ENCODE results near the gene MTMR12. TPM values are rescaled to one million over a fixed set of nuclear protein-coding genes. Genes with fewer than 3 reads are reported as not detected.
A peak's percentile ranks its signal among the peaks of the same experiment; 100 is the strongest.

Gene MTMR12, protein sequence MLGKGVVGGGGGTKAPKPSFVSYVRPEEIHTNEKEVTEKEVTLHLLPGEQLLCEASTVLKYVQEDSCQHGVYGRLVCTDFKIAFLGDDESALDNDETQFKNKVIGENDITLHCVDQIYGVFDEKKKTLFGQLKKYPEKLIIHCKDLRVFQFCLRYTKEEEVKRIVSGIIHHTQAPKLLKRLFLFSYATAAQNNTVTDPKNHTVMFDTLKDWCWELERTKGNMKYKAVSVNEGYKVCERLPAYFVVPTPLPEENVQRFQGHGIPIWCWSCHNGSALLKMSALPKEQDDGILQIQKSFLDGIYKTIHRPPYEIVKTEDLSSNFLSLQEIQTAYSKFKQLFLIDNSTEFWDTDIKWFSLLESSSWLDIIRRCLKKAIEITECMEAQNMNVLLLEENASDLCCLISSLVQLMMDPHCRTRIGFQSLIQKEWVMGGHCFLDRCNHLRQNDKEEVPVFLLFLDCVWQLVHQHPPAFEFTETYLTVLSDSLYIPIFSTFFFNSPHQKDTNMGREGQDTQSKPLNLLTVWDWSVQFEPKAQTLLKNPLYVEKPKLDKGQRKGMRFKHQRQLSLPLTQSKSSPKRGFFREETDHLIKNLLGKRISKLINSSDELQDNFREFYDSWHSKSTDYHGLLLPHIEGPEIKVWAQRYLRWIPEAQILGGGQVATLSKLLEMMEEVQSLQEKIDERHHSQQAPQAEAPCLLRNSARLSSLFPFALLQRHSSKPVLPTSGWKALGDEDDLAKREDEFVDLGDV
- total RNA-seq = 31.1 TPM

GRCh38 chr5:32312595-32313332 is at the start of gene MTMR12:
Gene MTMR12 (minus strand): TSS chr5:32312939. CDS start chr5:32312838, 101 bp downstream.
- Histone ChIP-seq H3K27me3 (ENCODE audit: insufficient read depth, low read length) (no peaks in the 10 kb centered on the region), H3K4me3 (ENCODE audit: low read length) (peak within 1 kb of the TSS; percentile 74), H3K4me1 (ENCODE audit: insufficient read depth, low read length) (peaks cover 42% of the 10 kb centered on the region), H3K9me3 (ENCODE audit: low read depth, low read length) (no peaks in the 10 kb centered on the region)

DNA sequence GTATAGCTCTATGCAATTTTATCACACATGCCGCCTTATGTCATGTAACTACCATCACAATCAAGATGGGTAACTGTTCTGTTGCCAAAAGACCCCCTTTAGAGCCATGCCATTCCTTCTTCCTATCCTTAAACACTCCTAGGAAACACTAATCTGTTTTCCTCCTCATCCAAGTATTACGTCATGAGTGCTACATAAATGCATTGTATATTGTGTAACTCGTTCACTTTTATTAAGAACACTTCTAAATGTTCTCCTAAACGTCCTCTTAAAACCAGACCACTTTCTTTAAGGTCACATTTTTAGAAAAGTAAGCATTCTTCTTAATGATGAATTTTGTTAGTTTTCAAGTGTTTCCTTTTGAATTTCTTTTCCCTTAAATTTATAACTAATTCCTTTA is 49.8 kb upstream of the MTMR12 start:
- Histone ChIP-seq H3K4me3 (ENCODE audit: low read length) (no peak overlapping the region), H3K9me3 (ENCODE audit: low read depth, low read length) (no peaks in the 10 kb centered on the region), H3K27me3 (ENCODE audit: insufficient read depth, low read length) (no peaks in the 10 kb centered on the region), H3K4me1 (ENCODE audit: insufficient read depth, low read length) (no peaks in the 10 kb centered on the region)

DNA sequence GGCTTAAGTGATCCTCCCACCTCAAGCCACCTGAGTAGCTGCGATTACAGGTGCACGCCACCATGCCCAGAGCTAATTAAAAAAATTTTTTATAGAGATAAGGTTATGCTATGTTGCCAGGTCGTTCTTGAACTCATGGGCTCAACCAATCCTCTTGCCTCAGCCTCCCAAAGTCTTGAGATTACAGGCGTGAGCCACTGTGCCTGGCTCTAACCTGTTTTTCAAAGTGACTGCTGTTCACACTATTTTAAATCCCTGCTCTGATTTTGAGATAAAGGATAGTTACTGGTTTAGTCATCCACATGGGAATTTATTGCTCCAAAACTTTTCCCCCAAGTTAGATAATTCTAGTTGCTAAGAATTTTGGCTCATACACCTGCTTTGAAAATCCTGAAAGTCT is 48.2 kb upstream of the MTMR12 start:
- Histone ChIP-seq H3K4me1 (ENCODE audit: insufficient read depth, low read length) (no peaks in the 10 kb centered on the region), H3K4me3 (ENCODE audit: low read length) (no peak overlapping the region), H3K27me3 (ENCODE audit: insufficient read depth, low read length) (no peaks in the 10 kb centered on the region), H3K9me3 (ENCODE audit: low read depth, low read length) (no peaks in the 10 kb centered on the region)

DNA sequence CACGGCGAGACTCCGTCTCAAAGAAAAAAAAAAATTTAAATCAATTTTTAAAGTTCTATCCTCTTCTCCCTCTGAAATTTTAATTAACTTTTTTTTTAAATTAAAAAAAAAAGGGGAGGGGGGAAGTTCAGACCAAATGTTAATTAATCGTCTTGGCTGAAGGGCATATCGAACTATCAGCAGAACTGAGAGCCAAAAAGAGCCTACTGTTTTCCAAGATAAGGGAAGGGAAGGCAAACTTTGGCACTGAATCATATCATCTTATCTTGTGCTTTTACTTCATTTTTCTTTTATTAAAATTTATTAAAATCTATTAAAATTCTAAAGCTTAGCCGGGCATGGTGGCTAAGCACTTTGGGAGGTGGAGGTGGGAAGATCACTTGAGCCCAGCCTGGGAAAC is 45.9 kb upstream of the MTMR12 start:
- no peaks in the 10 kb centered on the region for H3K9me3 ChIP-seq (ENCODE audit: low read depth, low read length)
- H3K4me3 ChIP-seq (ENCODE audit: low read length) = no peak overlapping the region
- no peaks in the 10 kb centered on the region for H3K4me1 ChIP-seq (ENCODE audit: insufficient read depth, low read length)
- no peaks in the 10 kb centered on the region for H3K27me3 ChIP-seq (ENCODE audit: insufficient read depth, low read length)

GRCh38 chr5:32357658-32358057 is 44.9 kb upstream of the MTMR12 start:
- Histone ChIP-seq H3K27me3 (ENCODE audit: insufficient read depth, low read length) (no peaks in the 10 kb centered on the region), H3K4me1 (ENCODE audit: insufficient read depth, low read length) (no peaks in the 10 kb centered on the region), H3K9me3 (ENCODE audit: low read depth, low read length) (no peaks in the 10 kb centered on the region), H3K4me3 (ENCODE audit: low read length) (no peak overlapping the region)

GRCh38 chr5:32355686-32356085 is 42.9 kb upstream of the MTMR12 start:
- no peaks in the 10 kb centered on the region for H3K9me3 ChIP-seq (ENCODE audit: low read depth, low read length)
- H3K27me3 ChIP-seq (ENCODE audit: insufficient read depth, low read length) = no peaks in the 10 kb centered on the region
- H3K4me1 ChIP-seq (ENCODE audit: insufficient read depth, low read length) = no peaks in the 10 kb centered on the region
- no peak overlapping the region for H3K4me3 ChIP-seq (ENCODE audit: low read length)

DNA sequence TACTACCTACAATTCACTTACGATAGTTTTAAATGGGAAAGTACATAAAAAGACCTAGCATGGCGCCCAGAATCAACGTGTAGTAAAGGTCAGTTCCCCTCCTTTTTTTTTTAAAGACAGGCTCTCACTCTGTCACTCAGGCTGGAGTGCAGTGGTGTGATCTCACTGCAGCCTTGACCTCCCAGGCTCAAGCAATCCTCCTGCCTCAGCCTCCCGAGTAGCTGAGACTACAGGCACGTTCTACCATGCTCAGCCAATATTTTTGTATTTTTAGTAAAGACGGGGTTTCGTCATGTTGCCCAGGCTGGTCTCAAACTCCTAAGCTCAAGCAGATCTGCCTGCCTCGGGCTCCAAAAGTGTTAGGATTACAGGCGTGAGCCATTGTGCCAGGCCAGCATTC is 40.7 kb upstream of the MTMR12 start:
- Histone ChIP-seq H3K9me3 (ENCODE audit: low read depth, low read length) (no peaks in the 10 kb centered on the region), H3K27me3 (ENCODE audit: insufficient read depth, low read length) (no peaks in the 10 kb centered on the region), H3K4me3 (ENCODE audit: low read length) (no peak overlapping the region), H3K4me1 (ENCODE audit: insufficient read depth, low read length) (no peaks in the 10 kb centered on the region)

DNA sequence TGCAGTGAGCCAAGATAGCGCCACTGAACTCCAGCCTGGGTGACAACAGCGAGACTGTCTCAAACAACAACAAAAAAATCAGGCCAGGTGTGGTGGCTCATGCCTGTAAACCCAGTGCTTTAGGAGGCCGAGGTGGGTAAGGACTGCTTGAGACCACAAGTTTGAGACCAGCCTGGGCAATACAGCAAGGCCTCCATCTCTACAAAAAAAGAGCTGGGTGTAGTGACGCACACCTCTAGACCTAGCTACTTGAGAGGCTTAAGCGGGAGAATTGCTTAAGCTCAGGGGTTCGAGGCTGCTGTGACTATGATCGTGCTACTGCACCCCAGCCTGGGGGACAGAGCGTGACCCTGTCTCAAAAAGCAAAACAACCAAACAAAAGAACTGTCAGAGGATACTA is 39.9 kb upstream of the MTMR12 start:
- Histone ChIP-seq H3K4me3 (ENCODE audit: low read length) (no peak overlapping the region), H3K9me3 (ENCODE audit: low read depth, low read length) (no peaks in the 10 kb centered on the region), H3K4me1 (ENCODE audit: insufficient read depth, low read length) (no peaks in the 10 kb centered on the region), H3K27me3 (ENCODE audit: insufficient read depth, low read length) (no peaks in the 10 kb centered on the region)

DNA sequence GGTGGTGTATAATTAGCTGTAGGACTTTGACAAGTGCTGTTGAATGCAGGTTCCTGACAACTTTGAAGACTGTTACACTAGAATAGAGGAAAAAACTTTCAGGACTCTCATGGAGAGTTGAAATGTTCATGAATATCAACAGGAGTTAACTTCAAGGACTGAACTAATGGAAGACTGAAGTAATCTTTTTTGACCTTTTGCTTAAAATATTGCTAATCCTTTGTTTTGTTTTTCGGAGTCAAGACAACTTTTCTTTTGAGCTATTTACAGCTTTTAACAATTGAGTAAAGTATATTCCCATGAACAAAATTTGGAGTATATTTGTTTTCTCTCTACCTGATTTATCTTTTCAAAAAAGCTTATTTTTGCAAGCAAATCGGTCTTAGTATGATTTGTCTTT is 34.1 kb upstream of the MTMR12 start:
- Histone ChIP-seq H3K4me1 (ENCODE audit: insufficient read depth, low read length) (no peaks in the 10 kb centered on the region), H3K9me3 (ENCODE audit: low read depth, low read length) (peaks cover 6% of the 10 kb centered on the region), H3K27me3 (ENCODE audit: insufficient read depth, low read length) (no peaks in the 10 kb centered on the region), H3K4me3 (ENCODE audit: low read length) (no peak overlapping the region)

- Histone ChIP-seq H3K4me3 (ENCODE audit: low read length) (no peak overlapping the region), H3K27me3 (ENCODE audit: insufficient read depth, low read length) (no peaks in the 10 kb centered on the region), H3K9me3 (ENCODE audit: low read depth, low read length) (peaks cover 32% of the 10 kb centered on the region)
Observed at GRCh38 chr5:32343058-32343672, 30.4 kb upstream of the MTMR12 start.

DNA sequence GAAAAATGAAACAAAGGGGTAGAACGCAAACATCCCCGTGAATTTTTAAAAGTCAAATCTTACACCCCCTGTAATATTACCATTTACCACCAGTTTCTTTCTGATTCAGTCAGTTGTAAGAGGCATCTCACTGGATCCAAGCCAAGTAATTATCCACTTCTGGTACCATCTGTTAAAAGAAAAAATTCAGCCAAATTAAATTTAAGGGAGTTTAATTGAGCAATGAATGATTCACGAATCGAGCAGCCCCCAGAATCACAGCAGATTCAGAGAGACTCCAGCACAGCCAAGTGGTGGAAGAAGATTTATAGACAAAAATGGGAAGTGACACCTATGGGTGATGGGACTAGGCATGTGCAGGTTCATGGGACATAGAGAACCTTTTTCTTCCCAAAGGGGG is 29.9 kb upstream of the MTMR12 start:
- Histone ChIP-seq H3K4me1 (ENCODE audit: insufficient read depth, low read length) (no peaks in the 10 kb centered on the region), H3K27me3 (ENCODE audit: insufficient read depth, low read length) (no peaks in the 10 kb centered on the region), H3K9me3 (ENCODE audit: low read depth, low read length) (peaks cover 35% of the 10 kb centered on the region), H3K4me3 (ENCODE audit: low read length) (no peak overlapping the region)

More at GRCh38 chr5:32343058-32343672, 30.4 kb upstream of the MTMR12 start:
- H3K4me1 ChIP-seq (ENCODE audit: insufficient read depth, low read length) = no peaks in the 10 kb centered on the region

DNA sequence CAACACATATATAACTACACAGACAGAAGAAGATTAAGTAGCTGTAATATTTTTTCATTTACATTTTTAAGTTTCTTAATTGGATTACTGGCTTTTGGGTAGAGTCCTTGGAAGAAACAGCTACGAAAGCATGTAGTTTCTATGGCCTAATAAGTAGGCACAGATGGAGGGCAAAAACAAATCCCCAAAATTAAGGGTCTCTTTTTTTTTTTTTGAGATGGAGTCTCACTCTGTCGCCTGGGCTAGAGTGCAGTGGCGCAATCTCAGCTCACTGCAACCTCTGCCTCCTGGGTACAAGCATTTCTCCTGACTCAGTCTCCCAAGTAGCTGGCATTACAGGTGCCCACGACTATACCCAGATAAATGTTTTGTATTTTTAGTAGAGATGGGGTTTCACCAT is 27.1 kb upstream of the MTMR12 start:
- H3K9me3 ChIP-seq (ENCODE audit: low read depth, low read length) = peaks cover 29% of the 10 kb centered on the region
- H3K4me3 ChIP-seq (ENCODE audit: low read length) = no peak overlapping the region
- H3K4me1 ChIP-seq (ENCODE audit: insufficient read depth, low read length) = no peaks in the 10 kb centered on the region
- no peaks in the 10 kb centered on the region for H3K27me3 ChIP-seq (ENCODE audit: insufficient read depth, low read length)

GRCh38 chr5:32339198-32339597 is 26.5 kb upstream of the MTMR12 start:
- no peaks in the 10 kb centered on the region for H3K27me3 ChIP-seq (ENCODE audit: insufficient read depth, low read length)
- H3K9me3 ChIP-seq (ENCODE audit: low read depth, low read length) = peaks cover 29% of the 10 kb centered on the region
- H3K4me3 ChIP-seq (ENCODE audit: low read length) = no peak overlapping the region
- no peaks in the 10 kb centered on the region for H3K4me1 ChIP-seq (ENCODE audit: insufficient read depth, low read length)

- Histone ChIP-seq H3K4me3 (ENCODE audit: low read length) (no peak overlapping the region), H3K9me3 (ENCODE audit: low read depth, low read length) (peaks cover under 1% of the 10 kb centered on the region), H3K27me3 (ENCODE audit: insufficient read depth, low read length) (no peaks in the 10 kb centered on the region), H3K4me1 (ENCODE audit: insufficient read depth, low read length) (no peaks in the 10 kb centered on the region)
Observed at GRCh38 chr5:32332966-32333365, 20.2 kb upstream of the MTMR12 start.

- H3K27me3 ChIP-seq (ENCODE audit: insufficient read depth, low read length) = no peaks in the 10 kb centered on the region
- no peaks in the 10 kb centered on the region for H3K9me3 ChIP-seq (ENCODE audit: low read depth, low read length)
- no peak overlapping the region for H3K4me3 ChIP-seq (ENCODE audit: low read length)
- H3K4me1 ChIP-seq (ENCODE audit: insufficient read depth, low read length) = no peaks in the 10 kb centered on the region
Observed at GRCh38 chr5:32332361-32332760, 19.6 kb upstream of the MTMR12 start.

Data from mononuclear cell (primary cell).